ENCODE measurements around the gene LRFN2. TPM values are rescaled to one million over a fixed set of nuclear protein-coding genes. Genes with fewer than 3 reads are reported as not detected.

Gene LRFN2
- total and polyA plus RNA-seq, 2 experiments from 2014 or later = 0.29 to 2.5 TPM

GRCh38 chr6:40526036-40526435 is 61.1 kb downstream of the LRFN2 start:
- Mint-ChIP-seq H3K27me3 (ENCODE audit: insufficient read depth, low read depth, poor library complexity) (peaks cover 2% of the 10 kb centered on the region), H3K4me3 (no peak overlapping the region), H3K36me3 (ENCODE audit: low read depth) (no peaks in the 10 kb centered on the region), H3K9me3 (no peaks in the 10 kb centered on the region), H3K27ac (no peak overlapping the region), H3K4me1 (peaks cover 63% of the 10 kb centered on the region)
- Histone ChIP-seq H3F3A (replicated peaks; ENCODE audit: low read depth) (peaks cover 9% of the 10 kb centered on the region; the same call in 1 of the 2 replicates), H3K4me2 (0 out of 2 replicates have a peak overlapping the region, but pooled peaks have one; percentile 77), H3K4me1 (ENCODE audit: insufficient read depth) (peaks cover 47% of the 10 kb centered on the region), H3K79me2 (replicated peaks; ENCODE audit: insufficient read depth) (no peaks in the 10 kb centered on the region), H2AFZ (0 out of 2 replicates have a peak overlapping the region, but pooled peaks have one; percentile 52), H3K4me3 (no peak overlapping the region), H3K27ac (ENCODE audit: low read depth) (peak overlapping the region; percentile 63; the same call in 1 of the 2 replicates), H3K9me2 (ENCODE audit: insufficient read depth) (no peaks in the 10 kb centered on the region), H4K20me1 (replicated peaks; ENCODE audit: insufficient read depth) (no peaks in the 10 kb centered on the region), H3K36me3 (ENCODE audit: insufficient read depth) (no peaks in the 10 kb centered on the region), H3K27me3 (ENCODE audit: insufficient read depth) (no peaks in the 10 kb centered on the region)
- ATAC-seq = no peak
- DNase-seq (ENCODE audit: low spot score) = no peak
- TF ChIP-seq CTCF (conservative IDR thresholded peaks at IDR 0.05; ENCODE audit: low read depth in 2 of 2) (no peak), EZH2phosphoT487 (IDR thresholded peaks at IDR 0.05; ENCODE audit: unreplicated experiment) (no peak), ZNF331 (CRISPR knock-in tag; IDR thresholded peaks at IDR 0.05; ENCODE audit: low read depth) (no peak), POLR2AphosphoS5 (IDR thresholded peaks at IDR 0.05; ENCODE audit: low read depth) (no peak), ZNF114 (CRISPR knock-in tag; IDR thresholded peaks at IDR 0.05) (no peak), CREB1 (CRISPR knock-in tag; IDR thresholded peaks at IDR 0.05; ENCODE audit: low read depth) (no peak), REST (IDR thresholded peaks at IDR 0.05; ENCODE audit: unreplicated experiment) (no peak), EZH2 (IDR thresholded peaks at IDR 0.05; ENCODE audit: low read depth, unreplicated experiment) (no peak), STAT1 (IDR thresholded peaks at IDR 0.05; ENCODE audit: unreplicated experiment) (no peak), ZNF462 (CRISPR knock-in tag; IDR thresholded peaks at IDR 0.05) (no peak), ETS1 (IDR thresholded peaks at IDR 0.05) (no peak), JUNB (IDR thresholded peaks at IDR 0.05; ENCODE audit: unreplicated experiment) (no peak)

Data from GM23338 (cell line).